Stimulated activated CD4-positive, alpha-beta T cell treated with anti-CD3 and anti-CD28 coated beads, Interleukin-12 subunit alpha, Interleukin-12 subunit beta, amount 100 ng/mL, for 48 hours (primary cell): ENCODE results near the gene TNS1.
"Not testable (repeated sequence)": the region's sequence is repeated elsewhere in the genome, so short reads cannot be mapped to it uniquely, and the experiment has no call there.

ENCODE experiments used
- DNase-seq, 3 donors: peaks; one replicate each; pipeline ENCODE4 v3.0.0-alpha.2; 2020; ENCODE audit warnings: low read depth in 2 of 3, low spot score in 1 of 3

TNS1 gene

DNA sequence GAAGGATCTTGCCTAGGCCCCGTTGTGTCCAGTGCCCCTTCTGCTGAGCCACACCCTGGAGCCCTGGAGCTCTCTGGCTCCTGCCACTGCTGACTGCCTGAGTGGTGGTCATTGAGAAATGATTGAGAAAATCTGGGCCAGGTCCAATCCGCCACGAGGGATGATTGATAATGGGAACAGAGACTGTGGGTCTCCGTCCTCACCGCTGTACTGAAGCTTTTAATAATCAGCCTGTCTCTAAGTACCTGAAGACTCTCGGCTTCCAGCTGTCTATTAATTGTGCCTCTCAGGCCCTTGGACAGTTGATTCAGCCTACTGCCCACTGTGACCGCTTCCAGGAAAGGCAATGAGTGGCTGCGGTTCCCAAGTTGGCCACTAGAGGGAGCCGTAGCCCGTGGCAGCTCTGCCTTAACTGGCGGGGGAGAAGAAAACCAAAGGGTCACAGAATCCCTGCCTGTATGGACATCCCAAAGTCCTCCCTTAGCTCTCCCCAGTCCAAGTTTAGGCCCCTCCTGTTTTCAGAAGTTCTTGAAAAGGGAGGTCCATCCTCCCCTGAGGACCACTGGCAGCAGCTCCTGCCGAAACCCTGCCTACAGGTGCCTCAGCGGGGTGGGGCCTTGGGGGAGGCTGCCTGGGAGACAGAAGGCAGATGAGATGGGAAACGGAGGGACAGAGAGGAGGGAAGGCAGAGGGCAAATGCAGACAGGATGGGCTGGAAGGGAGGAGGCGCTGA lies 213.6 kb downstream of the TNS1 start:
- peak; percentile 48 to 83 (median 57) for DNase-seq

DNA sequence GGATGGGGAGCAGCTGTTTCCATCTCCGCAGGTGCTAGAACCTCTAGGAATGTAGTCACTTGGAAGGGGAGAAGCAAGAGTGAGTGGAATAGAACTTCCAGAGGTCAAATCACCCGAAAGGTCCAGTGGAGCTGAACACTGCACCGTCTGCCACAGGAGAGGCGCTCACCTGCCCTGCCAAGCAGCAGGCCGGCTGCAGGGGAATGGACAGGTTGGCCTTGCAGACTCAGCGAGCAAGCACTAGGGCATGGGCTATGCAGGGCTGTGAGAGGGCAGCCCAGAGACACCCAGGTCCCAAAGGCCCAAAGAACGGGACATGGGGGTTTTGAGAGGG lies 214.2 kb downstream of the TNS1 start:
- no peak for DNase-seq

DNA sequence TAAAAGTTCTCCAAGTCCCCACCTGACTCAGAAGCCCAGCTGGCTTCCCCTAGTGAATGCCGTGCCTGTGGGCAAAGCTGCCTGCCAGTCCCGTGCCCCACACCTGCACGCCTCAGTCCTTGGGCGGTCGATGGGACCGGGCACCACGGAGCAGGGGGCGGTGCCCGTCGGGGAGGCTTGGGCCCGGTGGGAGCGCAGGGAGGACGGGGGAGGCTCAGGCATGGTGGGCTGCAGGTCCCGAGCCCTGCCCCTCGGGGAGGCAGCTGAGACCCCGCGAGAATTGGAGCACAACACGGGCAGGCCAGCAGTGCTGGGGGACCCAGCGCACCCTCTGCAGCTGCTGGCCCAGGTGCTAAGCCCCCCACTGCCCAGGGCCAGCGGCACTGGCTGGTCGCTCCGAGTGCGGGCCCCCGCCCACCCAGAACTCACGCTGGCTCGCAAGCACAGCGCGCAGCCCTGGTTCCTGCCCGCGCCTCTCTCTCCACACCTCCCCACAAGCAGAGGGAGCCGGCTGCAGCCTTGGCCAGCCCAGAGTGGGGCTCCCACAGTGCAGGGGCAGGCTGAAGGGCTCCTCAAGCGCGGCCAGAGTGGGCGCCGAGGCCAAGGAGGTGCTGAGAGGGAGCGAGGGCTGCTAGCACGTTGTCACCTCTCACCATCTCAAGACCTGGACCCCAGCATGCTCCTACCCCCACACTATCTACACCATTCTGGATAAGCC lies 215.5 kb downstream of the TNS1 start:
- DNase-seq = no peak

DNA sequence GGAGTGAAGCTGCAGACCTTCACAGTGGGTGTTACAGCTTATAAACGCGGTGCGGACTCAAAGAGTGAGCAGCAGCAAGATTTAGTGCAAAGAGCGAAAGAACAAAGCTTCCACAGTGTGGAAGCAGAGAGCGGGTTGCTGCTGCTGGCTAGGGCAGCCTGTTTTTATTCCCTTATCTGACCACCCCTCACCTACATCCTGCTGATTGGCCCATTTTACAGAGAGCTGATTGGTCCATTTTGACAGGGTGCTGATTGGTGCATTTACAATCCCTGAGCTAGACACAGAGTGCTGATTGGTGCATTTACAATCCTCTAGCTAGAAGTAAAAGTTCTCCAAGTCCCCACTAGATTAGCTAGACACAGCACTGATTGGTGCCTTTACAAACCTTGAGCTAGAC lies 216.2 kb downstream of the TNS1 start:
- DNase-seq = not testable (repeated sequence)

DNA sequence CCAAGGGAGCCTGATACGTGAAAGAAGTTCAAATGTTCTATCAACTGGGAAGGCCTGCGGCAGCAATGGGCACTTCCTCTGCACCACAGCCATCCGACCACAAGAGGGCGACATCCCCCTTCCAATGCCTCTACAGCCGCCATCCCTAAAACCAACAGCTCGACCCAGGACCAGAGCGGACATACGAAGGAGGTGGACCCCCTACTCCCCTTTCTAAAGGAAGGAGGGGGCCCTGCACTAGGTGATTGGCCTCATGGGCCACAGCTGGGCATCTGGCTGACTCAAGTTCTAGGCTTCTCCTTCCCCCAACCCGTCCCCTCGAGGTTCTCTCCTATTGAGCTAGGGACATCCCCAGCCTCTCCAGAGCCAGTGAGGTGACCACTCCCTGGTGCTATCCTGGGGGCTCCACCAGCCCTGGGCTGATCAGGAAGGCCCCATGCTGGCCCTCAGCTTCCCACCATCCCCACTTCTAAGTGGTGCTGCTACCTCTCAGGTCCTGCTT lies 217.2 kb downstream of the TNS1 start:
- DNase-seq = peak; percentile 52 to 85 (median 64)

DNA sequence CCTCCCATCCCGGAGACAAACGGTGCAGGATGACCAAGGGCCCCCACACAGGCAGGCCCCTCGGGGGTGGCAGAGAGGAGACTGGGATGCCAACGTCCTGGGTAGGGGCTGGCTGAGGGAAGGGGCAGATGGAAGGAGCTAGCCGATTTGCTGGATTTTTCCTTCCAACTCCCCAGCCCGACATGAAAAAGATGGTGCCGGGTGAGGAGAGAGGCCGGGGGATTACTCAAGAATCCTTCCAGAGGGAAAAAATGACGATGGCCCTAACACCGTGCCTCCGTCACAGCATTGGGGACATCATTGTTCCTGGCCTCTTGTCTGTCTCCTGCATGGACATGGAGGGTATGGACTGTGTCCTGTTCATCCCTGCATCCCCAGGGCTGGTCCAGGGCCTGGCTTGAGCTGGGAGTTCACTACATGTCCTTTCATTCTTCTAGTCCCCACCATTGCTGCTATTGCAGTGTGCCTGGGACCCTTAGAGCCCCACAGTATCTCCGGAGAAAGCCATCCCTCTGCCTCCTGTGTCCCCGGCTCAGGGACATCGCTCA lies 217.7 kb downstream of the TNS1 start:
- no peak for DNase-seq

DNA sequence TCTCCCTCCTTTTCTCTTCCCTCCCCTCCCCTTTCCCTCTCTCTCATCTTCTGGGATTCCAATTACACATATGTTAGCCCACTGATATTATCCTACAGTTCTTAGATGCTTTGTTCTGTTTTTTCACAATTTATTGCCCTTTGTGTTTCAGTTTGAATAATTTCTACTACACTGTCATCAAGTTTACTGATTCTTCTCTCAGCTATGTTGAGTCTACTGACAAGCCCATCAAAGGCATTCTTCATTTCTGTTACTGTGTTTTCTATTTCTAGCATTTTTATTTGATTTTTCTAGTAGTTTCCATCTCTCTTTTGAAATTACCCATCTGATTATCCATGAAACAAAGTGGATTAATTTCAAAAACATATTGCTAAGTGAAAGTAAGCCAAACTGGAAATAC lies 219.6 kb downstream of the TNS1 start:
- no peak for DNase-seq

DNA sequence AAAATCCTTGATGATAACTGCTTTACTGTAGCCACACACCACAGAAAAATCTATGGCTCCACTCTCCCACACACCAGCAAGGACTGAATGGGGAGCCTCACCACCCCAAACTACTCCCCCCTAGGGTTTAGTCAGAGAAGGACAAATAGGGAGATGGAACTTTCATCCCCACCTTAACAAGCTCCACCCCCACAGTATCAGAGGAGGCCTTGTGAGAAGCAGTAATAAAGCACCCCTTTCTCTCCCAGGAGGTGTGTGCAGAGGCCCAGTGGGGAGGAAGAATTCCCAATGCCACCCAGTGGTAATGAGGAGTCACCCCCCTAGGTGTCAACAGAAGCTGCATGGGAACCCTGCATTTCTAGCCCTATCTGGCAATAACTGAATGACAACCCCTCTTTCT lies 224.9 kb downstream of the TNS1 start:
- no peak for DNase-seq

DNA sequence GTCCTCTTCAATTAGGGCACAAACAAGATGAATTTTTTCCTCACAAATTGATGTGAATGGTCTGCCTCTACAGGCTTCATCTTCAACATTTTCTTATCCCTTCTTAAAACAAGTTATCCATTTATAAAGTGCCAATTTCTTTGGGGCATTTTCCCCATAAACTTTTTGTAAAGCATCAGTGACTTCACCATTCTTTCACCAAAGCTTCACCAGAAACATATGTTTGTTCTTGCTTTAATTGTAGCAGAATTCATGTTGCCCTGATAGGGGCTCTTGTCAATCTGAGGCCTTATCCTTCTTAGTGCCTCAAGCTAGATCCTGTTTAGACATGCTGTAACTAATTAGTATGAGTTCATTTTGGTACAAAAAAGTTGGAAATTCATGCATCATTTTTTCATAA lies 226.2 kb downstream of the TNS1 start:
- no peak for DNase-seq

DNA sequence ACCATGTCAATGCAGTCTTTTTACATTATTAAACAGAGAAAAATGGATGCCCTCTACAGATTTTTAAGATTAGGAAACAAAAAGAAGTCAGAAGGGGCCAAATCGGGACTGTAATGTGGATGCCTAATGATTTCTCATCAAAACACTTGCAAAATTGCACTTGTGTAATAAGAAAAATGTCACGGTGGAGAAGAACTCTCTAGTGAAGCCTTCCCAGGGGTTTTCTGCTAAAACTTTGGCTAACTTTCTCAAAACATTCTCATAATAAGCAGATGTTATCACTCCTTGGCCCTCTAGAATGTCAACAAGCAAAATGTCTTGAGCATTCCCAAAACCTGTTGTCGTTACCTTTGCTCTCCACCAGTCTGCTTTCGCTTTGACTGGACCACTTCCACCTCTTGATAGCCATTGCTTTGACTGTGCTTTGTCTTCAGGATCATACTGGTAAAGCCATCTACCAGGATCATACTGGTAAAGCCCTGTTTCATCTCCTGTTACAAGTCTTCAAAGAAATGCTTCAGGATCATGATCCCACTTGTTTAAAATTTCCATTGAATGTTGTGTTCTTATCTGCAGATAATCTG lies 226.8 kb downstream of the TNS1 start:
- DNase-seq = no peak

DNA sequence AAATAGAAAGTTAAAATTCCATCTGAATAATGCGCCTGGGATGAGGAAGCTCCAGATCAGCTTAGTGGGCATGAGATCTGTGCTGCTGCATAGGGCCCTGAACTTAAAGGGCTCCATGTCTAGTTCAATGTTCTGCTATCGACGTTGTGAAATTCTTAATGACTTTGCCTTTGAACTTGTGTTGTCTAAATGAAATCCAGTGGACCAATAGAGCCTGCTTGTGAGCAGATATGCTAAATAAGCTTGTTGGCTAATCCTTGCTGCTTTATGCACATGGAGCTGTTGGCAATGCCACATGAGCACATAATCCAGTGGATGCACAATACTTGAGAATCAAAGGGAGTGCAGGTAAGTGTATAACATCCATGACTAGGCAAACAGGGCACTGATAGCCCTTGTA lies 228.6 kb downstream of the TNS1 start:
- DNase-seq = no peak

DNA sequence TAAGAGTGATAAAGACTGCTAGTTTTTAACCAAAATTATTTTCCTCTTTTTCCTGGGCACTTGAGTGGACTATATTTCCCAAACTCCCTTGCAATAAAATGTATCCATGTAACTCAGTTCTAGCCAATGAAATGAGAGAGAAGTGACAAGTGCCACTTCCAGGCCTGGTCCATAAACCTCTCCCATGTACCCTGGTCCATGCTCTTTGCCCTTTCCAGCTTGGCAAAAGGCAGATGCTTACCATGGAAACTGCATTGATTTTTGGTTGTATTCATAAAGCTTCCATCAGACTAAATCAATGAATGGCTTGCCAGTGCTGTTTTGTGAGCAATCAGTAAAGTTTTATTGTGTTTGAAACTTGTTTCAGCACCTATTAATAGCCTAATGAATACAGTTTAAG lies 229.3 kb downstream of the TNS1 start:
- DNase-seq = no peak

DNA sequence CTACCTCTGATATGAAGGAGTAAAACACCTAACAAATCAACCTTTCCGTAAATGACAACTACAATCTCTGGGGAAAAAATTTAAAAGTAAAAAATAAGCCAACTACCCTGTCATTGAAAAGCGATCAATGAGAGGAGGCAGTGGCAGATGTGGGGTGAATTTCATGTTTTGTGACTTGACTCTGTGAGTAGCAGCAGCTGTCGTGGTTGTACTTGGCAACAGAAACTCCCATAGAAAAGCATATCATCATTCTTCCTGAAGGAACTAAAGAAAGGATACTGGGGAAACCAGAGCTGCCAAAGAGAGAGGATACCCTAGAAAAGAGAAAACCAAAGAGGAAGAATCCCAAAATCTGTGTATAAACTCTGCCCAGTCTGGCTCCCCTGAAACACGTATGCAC lies 236.4 kb downstream of the TNS1 start:
- DNase-seq = no peak

DNA sequence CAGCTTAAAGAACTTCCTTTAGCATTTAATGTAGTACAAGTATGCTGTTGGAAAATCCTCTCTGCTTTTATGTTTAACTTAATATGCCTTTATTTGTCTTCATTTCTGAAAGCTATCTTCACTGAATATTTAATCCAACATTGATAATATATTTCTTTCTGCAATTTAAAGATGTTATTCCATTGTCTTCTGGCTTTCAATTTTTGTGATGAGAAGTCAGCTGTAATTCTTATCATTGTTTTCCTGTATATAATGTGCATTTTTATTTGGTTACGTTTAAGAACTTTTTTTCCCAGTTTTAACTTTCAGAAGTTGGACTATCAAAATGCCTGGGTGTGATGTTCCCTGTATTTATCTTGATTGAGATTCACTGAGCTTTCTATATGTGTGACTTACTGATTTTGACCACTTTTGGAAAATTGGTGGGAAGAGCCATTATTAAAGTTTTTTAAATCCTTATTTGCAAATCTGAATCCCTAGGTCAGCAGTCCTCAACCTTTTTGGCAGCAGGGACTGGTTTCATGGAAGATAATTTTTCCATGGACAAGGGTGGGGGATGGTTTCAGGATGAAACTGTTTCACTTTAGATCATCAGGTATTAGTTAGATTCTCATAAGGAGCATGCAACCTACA lies 241.0 kb downstream of the TNS1 start:
- DNase-seq = no peak

DNA sequence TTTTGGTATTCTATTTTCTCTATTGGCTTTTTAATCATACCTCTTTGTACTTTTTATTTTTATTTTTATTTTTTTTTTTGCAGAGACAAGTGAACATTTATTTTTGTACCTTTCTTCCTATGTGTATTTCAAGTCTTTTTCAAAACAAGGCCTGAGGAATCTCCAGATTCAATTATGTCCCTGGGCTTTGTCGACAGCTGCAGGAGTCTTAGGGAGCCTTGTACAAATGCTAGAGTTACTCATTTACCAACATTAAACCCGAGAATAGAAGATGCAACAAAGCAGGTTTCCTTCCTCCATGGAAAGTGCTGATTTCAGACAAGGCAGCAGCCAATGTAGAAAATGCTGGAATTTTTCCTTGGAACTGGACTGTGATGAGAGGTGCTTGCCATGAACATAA lies 242.8 kb downstream of the TNS1 start:
- no peak for DNase-seq

DNA sequence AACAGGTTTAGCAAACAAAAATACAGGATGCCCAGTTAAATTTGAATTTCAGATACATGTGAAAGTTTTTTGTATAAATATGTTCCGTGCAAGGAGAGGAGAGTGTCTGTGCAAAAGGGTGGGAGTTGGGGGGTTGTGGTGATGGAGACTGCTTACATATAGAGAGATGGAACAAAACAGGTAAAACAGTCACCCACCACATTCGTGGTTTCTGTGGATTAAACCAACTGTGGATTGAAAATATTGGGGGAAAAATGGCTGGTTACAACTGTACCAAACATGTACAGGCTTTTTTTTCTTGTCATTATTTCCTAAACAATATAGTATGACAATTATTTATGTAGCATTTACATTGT lies 245.7 kb downstream of the TNS1 start:
- no peak for DNase-seq

DNA sequence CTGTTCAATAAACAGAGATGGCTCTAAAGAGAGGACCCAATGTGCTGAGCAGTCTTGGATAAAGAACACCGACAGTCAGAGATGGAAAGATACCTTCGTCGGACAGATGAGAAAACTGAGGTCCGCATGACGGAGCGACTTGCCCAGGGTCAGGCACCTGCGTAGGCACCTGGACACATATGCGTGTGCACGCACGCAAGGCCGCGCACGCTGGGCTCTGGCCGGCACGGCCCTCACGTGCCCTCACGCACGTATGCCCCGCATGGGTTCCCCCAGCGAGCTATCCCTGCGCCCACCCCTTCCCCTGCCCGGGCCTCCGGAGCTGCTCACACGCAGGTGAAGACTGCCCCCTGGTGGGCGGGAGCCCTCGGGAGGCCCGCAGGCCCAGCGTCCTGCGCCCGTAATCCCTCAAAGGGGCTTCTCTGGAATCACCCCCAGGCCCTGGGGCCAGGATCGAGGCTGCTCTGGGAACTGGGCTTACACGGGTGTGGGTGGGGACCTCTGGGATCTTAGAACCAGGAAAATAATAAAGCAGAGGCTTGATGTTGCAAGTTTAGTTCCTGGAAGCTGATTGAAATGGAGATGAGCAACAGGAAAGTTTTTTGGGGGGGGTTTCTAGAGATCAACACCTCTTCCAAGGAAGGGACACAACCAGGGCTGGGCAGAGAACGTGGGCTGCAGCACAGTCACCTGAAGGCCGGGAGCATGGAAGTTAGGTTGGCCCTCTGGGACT lies 246.3 kb downstream of the TNS1 start:
- DNase-seq = peak; percentile 53 to 73 (median 57)

DNA sequence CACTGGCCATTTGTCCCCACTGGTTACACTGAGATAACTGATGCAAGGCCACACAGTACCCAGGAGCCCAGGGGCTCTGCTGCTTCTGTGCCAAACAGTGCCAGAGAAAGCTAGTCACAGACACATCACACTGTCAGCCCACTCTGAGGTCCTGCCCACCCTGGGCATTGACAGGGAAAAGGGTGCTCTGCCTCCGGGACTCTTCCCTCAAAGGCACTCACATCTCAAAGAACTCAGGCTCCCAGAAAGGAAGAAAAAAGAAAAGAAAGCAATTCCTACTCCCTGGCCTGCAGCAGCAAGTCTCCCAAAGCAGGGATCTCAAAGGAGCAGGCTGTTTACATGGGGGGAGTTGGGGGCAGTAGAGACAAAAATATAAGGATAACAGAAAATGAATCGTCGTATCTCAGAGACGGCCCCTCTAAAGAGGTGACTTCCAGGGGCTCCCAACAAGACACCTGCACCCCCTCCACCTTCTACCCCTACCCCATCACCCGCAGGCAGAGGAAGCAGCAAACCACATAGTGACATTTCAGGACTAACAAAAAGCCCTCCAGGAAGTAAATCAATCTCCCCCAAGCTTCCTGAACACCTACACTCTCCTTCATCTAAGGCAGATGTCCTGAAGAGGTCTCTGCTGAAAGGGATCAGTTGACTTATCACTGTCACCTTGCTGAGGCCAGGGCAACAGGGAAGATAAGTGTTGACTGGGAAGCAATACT lies 247.6 kb downstream of the TNS1 start:
- no peak for DNase-seq

DNA sequence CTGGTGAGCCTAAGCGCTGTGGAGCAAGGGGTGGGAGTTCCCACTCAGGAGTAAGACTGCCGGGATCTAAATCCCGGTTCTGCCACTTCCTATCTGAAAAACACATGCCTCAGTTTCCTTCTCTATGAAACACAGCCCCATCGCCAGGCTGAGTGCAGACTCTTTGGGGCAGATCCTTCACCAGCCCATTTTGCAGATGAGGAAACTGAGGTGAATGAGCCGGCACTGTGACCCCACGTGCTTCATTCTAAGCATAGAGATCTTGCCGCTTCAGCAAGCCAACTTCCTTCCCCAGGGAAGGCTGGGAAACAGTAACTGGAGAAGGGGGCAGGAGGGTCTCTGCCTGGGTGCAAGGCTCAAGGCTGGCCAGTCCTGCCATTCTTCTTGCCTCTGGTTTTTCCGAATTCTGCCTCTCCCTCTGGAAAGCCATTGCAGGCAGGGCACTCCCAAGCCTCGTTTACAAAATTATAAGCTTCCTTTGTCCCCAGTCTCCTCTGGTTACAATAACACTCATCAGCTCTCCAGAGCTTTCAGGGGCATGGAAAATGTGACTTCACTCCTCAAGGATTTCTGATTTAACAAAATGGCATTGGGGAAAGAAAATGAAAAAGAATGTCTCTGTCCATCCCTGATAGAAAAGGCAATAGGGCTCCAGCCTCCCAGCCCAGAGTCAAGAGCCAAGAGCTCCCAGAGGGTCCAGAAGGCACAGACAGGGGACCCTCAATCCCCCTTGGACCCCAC lies 249.2 kb downstream of the TNS1 start:
- no peak for DNase-seq
